GM18499 (cell line): Measurements from ENCODE around the gene ANK2.

Experiments
- ATAC-seq: cut with Tn5 transposase; IDR thresholded peaks from one replicate; pipeline ENCODE4 v1.9.1; 2021; ENCODE audit warnings: moderate number of reproducible peaks; ENCODE audit not compliant: insufficient read depth, unreplicated experiment

Gene ANK2

DNA sequence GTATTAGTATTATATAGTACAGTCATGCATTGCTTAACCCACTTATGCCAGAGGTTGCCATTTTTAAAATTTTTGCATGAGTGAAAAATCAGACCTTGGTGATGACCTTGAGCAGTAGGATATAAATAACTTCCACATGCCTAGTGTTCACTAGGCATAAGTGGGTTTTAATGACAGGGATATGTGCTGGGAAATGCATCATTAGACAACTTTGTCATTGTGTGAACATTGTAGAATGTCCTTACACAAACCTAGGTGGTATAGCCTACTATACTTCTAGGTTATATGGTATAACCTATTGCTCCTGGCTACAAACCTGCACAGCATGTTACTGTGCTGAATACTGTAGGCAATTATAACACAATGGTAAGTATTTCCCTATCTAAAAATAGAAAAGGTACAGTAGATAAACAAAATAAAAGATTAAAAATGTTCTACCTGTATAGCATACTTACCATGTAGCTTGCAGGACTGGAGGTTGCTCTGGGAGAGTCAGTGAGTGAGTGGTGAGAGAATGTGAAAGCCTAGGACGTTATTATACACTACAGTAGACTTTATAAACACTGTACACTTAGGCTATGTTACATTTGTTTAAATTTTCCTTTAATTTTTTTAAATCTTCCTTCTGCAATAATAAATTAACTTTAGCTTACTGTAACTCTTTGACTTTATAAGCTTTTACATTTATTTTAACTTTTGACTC lies 326.7 kb downstream of the ANK2 start:
- ATAC-seq = no peak

DNA sequence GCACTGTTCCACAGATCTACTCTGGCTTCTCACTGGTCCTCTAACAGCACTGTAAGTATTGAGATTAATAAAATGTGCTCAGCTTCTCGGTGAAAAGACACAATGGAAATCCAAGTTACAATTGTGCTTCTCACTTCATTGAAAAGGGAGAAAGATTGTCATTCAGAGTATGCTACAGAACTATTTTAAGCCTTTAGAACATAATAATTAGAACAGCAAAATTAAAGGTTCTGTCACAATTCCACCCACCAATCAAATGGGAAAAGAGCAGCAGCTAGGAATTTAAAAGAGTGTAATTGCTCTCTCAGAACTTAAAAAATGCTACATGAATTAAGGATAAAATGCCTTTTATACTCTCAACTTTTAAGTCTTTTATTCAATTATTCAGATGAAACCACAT lies 329.4 kb downstream of the ANK2 start:
- ATAC-seq = no peak

DNA sequence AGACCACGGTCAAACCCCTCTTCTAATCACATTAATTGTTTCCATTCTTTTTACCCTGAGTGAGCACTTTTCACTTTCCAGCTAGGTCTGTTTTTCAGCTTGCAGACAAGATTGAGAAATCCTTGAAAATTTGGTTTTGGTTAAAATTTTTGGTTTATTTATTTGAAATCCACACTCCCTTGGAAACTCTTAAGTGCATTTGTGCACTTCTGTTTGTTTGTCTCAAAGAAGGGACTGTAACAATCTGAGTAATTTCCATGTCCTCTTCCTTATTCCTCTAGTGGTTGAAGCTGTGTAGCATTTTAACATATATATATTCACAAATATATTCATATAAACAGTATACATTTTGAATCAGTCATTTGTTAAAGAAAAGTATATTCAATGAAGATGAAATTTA lies 333.3 kb downstream of the ANK2 start:
- ATAC-seq = no peak

DNA sequence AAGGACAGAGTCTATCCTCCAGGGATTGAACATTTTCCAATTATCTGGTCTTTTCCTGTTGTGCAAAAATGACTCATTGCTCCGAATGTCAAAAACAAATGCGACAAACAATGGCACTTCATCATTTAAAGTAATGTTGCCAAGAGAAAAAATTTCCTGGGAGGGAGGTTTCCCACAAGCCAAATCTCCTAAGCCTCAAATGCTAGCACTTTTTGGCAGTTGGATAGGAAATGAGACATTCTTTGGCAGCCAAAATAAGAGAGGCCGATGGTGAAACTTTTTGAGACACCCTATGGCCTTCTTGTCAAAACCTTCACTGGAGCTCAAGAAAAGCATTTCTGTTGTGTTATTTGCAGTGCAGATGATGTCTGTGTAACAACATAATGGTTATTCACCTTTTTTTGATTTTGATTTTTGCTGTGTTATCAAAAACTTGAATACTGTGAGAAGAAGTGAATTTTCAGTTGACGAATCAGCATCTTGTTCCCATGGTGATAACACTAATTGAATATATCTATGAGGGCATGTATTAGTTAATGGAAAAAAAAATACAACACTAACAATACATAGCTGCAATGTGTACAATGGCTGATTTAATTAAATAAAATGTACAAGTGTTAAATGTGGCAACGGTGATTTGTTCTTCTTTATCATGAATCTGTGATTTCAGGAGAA lies 333.8 kb downstream of the ANK2 start:
- no peak for ATAC-seq

DNA sequence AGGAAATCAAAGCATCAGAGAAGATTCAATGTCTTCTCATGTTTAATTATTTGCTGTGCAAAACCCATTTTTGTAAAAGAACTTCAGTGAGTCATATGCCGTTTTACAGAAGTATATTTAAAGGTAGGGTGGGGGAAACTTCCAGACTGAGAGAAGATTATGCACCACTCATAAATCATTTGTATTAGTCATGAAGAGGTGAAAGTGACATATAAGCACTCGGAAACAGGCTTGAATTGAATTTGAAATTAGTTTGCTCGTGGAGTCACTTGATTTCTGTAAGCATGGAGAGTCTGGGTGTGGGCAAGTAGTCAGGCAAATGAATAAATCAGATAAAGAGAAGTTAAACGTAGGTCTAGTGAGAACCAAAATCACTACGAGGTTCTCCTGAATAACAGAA lies 335.1 kb downstream of the ANK2 start:
- no peak for ATAC-seq

DNA sequence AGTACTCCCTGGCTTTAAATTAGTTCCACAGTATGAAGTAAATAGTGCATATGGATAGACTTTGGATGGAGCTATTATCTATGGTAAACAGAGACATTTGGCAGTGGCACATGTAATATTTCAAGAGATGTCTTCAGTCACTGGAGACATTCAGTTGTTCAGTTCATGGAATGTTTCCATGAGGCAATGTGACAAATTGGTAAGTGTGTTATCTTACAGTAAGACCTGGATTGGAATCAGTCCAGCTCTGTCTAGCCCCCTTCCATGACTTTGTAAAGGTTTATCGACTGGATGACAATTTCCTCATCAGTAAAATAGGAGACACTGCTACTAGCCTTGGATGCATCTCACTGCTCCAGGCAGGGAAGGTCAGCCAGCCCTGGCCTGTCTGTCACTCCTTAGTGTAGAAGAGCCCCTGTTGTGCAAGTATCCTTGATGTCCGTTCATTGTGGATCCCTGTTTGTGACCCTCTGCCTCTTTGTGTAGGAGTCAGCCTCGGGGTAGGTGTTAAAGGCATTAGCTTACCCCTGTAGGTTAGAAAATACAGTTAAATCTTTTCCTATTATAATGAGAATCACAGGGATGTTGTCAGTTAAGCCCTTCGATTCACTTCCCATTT lies 335.9 kb downstream of the ANK2 start:
- ATAC-seq = no peak

DNA sequence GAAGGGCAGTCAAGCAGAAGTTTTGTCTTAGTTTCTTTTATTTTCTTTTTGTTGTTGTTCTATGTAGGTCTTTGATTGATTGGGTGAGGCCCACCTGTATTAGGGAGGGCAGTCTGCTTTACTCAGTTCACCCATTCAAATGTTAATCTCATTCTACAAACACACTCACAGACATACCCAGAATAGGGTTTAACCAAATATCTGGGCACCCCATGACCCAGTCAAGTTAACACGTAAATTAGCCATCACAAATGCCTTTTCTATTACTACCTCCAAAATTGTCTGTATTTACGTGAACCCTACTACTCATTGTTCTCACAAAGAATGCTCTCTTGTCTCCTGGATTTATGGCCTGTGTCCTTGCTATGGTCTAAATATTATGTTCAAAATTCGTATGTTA lies 339.7 kb downstream of the ANK2 start:
- no peak for ATAC-seq

DNA sequence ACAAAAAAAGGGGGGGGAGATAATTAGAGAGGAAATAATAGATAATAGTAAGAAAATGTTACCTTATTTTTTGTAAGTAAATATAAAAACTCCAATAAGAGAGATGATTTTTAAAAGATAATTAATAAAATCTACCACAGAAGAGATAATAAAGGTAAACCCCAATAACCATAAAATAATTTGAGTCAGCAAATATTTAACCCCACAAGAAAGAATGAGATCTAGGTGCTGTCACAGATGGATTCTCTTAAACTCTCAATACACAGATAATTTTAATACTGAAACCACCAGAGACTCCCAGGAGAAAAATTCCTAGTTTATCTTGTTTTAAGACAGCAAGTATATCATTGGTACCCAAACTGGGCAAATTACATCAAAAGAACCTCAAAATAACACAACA lies 341.4 kb downstream of the ANK2 start:
- no peak for ATAC-seq

DNA sequence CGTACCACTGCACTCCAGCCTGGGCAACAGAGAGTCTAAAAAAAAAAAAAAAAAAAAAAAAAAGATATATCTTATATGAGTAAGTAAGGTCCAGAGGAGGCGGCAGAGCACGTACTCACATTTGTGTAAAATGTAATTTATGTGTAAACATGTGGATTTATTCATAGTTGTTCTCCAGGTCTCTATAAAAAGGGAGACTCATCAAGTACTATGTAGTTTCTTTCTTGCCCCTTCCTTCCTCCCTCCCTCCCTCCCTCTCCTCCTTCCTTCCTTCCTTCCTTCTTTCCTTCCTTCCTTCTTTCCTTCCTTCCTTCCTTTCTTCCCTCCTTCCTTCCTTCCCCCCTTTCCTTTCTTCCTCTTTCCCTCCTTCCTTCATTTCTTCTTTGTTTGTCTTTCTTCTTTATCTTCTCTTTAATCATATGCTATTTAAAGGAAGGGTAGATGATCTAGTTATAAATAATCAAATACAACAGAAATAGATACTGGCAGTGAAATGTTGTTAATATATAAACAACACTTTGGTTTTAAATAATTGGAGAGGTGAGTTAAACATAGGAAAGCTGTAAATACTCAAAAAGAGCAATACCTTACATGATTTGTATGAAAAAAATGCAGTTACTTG lies 344.8 kb downstream of the ANK2 start:
- ATAC-seq = no peak

DNA sequence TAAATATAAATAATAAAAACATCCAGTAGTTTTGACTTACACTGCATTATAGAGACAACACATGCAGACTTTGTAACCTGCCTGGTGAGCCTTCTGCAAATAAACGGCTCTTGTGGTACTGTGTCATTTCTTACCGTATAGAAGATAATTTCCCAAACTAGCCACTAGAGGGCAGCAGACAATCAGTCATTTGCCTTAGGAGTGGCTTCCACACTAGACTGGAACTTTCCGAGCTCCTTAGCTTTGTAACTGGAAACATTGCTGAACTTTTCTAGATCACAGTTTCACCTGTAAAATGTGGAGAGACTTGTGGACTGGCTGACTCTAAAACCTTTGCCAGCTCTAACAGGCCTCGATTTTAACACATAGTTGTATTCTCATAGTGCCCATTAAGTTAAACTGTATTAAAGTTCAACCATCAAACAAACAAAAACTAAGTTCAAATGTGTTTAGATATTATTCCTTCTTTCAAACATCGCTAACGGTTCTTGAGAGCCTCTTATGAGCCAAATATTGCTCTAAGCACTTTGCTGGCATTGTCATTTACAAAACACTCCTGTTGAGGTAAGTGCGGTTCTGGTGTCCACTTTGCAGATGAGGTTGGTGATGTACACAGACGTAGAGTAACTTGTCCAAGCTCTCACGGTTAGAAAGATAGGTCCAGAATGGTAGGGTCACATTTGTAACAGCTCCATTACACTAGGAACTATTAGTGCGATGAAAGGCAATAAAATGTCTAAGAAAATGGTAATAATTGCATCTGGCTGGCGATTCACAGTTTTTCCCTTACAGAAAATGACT lies 345.5 kb downstream of the ANK2 start:
- ATAC-seq = peak; percentile 91

DNA sequence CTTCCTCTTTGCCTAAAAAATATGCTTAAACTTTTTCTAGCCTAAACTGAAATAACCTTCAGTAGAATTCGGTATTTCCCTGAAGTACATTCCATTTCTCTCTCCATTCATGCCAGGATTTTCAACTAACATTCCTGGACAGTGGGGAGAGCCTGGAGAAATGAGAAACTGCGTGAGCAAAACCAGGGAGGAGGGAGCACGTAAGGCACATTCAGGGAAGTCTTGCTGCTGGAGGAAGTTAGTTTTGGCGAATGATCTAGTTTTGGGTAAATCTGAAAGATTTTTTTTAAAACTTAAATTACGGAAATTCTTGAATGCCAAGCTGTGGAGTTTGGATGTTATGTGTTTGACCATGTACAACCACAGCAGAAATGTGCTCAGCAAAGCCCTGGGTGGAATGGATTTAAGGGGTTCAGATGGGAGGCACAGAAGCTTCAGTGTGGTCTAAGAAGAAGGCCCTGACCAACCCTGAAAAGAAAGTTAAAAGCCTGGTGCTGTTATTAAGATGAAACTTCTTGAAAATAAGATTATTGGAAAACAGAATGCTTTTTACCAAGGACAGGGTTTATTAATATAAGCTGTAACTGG lies 347.8 kb downstream of the ANK2 start:
- no peak for ATAC-seq

DNA sequence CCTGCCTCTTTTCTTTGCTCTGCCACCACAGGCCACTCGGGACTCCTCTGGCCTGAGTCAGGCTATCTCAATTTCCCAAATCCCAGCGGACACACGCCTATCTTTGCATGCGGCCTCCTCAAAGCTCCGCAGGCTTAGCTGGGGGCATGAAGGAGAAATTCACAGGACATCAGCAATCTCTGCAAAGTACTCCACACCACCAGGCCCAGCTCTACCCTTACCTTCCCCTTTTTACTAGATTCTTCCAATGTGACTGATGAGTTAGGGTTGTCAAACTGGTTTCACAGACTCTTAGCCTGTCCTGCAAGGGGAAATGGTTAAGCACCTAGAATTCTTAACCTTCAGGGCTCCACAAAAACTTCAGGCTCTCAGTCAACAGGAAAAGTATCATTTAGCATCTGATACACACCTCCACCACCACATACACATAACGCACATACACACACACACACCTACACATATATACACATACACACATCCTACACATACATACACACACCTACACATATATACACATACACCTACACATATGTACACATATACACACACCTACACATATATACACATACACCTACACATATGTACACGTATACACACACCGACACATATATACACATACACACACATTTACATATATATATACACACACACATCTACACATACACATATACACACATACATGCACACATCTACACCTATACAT lies 349.1 kb downstream of the ANK2 start:
- no peak for ATAC-seq

DNA sequence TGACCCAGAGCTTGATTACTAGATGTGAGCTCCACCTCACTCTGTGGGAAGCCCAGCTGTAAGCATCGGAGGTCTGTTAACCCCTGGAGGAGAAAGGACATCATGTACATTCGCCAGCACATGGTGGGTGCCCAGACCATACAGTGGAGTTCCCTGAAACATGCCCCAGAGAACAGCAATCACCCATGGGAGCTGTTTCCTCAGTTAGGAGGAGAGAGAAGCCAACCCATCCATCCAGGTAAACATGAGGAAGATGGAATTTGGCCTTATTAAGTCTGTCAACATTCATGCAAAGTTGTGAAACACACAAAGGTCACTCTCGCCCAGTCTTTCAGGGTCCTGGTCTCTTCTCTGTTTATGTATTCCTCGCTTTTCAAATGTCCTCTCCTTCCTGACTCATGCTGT lies 354.7 kb downstream of the ANK2 start:
- no peak for ATAC-seq

DNA sequence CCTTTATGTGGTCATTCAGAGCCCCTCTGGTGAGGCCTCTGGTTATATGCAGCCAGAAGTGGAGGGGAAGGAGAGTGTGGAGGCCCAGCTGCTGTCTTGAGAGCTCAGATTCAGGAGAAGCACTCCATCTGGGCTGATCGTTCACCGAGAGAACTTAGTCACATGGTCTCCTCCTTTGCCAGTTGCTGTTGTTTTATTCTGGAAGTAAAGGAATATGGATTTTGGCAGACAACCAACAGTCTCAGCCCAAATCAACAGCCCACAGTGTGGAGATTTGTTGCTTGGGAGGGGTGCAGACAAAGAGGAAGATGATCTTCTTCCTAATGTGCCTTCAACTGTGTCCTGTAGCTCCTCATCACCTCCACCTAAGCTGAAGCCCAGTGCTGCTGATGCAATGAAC lies 355.4 kb downstream of the ANK2 start:
- no peak for ATAC-seq

DNA sequence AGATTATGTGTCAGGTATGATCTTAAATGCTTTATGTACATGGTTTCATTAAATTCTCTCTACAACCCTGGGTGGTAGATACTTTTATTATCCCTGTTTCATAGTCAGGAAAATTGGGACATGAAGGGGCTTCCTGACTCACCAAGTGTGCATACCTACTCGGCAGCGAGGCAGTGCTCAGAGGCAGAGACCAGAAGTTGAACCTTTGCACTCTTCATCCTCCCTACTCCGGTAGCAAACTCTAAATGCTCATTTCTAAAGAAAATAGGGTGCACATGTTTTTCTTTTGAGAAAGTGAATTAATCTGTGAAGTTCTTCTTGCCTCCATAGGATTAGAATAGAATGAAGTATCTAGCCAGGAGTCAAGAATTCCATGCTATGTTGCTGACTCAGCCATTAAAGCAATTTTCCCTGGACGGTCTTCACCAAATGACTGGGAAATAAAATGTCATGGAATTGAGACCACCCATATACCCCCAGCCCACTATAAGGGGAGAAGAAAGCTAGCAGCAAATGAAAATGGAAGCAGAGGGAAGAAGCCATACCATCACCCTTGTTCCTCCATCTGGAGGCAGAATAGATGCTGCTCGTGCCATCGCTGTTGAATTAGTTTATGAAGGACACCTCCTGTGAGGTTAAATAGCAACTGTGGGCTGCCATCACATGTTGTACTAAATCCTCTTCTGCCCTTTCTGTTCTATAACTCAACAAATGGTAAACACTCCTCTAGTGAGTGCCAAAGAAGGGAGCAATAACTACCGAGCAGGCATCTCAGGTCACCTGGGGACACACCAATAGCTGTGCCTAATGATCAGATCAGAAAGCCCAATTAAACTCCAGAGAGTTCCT lies 356.6 kb downstream of the ANK2 start:
- ATAC-seq = no peak

DNA sequence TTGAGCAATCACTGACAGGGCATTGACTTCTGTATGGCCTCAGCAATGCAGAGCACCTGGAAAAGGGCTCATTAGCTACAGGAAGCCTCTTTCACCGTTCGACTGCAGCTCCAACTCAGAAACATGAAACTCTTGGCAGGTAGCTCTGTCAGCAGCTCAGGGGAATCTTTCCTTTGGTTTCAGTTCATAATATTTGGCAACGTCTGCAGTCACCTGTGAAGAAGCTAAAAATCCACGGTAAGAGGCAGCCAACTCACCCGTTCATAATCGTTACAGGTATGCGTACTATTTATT lies 357.2 kb downstream of the ANK2 start:
- ATAC-seq = no peak

DNA sequence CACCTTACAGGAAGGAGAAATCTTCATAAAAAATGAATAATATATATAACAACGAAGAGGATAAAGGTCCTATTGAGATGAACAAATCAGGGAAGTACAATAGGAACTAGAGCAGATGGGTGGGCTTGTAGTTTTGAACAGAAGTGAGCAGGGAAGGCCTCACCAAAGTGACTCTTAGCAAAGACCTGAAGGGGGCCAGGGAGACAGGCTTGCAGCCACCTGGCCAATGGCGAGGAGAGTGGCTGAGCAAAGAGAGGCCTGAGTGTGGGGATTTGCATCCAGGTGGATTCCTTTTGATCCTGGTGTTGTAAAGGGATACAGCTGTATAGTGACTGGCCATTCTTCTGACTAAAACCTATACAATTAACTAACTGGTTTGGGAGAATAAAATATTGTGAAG lies 358.0 kb downstream of the ANK2 start:
- no peak for ATAC-seq

DNA sequence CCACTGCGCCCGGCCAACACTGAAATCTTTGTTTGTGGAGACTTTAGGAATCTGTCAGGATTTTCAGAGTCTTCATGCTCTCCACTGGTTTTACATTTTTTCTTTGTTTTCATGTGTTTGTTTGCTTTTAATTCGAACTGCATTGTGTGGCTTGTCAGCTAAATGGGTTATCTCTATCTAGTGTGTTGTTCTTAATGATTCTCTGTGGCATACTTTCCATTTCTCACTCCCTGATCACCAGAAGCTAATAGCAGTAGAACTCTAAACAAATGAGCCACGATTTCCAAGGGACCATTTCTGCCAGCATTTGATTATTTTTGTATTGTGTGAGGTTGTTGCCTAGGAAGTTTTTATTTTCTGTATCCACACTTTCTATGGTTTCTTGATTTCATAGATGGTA lies 359.7 kb downstream of the ANK2 start:
- no peak for ATAC-seq

DNA sequence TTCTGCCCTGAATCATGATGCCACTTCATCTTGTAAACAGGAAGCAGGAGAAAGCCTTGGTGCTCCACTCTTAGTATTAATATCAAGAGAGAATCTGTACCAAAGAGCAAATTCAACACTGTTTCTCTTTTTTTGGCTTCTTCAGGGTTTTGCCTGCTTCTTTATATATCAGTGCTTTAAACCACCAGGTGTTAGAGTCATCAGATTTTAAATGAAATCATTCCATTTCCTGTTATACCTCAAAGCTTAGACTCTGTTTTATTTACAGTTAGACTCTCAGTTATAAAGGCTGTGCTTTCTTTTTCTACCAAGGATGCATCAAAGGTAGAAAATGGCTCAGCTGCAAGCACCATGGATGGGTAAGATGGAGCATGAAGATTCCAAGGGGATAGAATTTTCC lies 361.2 kb downstream of the ANK2 start:
- ATAC-seq = no peak
